Measurements from ENCODE around the gene PLCL1.

PLCL1 gene

DNA sequence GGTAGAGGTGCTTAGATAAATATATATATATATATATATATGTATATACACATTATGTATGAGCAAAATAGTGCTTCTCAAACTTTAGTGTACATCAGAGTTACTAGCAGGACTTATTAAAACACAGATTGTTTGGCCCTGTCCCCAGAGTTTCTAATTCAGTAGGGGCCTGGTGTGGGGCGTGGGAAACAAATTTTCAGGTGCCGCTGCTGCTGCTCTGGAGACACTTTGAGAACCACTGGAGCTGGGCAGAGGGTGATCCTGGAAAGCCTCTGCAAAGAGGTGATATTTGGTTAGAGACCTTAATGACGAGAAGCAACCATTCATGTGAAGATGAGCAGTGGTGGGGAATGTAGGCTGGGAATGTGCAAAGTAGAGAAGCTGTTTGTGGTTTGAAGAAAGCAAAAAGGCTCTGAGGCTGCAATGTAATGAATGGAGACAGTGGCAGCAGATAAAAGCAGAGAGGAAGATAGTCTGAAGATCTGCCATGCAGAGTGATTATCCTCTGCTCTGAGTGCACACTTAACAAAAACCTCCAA, 142.9 kb downstream of the PLCL1 start:
- TF ChIP-seq, protein P1, sequence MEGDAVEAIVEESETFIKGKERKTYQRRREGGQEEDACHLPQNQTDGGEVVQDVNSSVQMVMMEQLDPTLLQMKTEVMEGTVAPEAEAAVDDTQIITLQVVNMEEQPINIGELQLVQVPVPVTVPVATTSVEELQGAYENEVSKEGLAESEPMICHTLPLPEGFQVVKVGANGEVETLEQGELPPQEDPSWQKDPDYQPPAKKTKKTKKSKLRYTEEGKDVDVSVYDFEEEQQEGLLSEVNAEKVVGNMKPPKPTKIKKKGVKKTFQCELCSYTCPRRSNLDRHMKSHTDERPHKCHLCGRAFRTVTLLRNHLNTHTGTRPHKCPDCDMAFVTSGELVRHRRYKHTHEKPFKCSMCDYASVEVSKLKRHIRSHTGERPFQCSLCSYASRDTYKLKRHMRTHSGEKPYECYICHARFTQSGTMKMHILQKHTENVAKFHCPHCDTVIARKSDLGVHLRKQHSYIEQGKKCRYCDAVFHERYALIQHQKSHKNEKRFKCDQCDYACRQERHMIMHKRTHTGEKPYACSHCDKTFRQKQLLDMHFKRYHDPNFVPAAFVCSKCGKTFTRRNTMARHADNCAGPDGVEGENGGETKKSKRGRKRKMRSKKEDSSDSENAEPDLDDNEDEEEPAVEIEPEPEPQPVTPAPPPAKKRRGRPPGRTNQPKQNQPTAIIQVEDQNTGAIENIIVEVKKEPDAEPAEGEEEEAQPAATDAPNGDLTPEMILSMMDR (IDR thresholded peaks at IDR 0.05; ENCODE audit: borderline replicate concordance, insufficient read depth, low read depth, low read length): no peak
- no peak overlapping the region for H3K4me3 ChIP-seq (ENCODE audit: low read depth, low read length)

DNA sequence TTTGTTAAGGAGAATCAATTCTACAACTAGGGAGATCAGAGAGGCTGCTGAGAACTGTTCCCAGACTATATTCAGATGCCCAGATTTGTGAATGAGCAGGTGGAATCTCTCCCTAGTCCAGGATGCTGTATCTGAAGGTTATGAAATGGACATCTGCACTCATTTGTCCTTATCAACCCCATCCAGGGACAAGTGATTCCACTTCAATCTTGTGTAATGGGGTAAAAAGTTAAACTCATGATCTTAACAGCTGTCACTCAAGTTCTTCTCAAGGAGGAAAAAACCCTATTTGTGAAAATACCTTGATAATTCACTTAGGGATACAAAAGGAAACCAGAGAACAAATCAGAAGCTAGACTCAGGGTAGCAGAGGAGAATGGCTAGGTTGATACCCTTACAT, 144.8 kb downstream of the PLCL1 start:
- no peak overlapping the region for H3K4me3 ChIP-seq (ENCODE audit: low read depth, low read length)
- TF ChIP-seq, protein P1 (IDR thresholded peaks at IDR 0.05; ENCODE audit: borderline replicate concordance, insufficient read depth, low read depth, low read length): no peak

DNA sequence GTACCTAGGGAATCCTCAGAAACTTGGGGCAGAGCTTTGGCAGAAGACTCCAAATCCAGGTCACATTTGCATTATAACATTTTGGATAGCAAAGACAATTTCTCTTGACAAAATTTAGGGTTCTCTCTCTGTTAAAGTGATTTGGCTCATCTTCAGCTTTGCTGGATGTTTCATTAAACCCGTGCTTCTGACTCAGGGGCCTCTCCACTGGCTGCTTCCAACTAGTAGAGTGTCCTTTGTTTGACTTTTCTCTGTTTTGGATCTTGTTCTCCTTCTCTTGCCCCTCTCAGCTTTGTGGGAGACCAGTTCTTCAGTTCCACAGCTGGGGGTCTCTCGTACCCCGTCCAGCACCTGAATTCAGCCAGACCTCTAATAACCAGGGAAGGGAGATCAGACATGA, 145.6 kb downstream of the PLCL1 start:
- no peak overlapping the region for H3K4me3 ChIP-seq (ENCODE audit: low read depth, low read length)
- TF ChIP-seq, protein P1 (IDR thresholded peaks at IDR 0.05; ENCODE audit: borderline replicate concordance, insufficient read depth, low read depth, low read length): no peak

DNA sequence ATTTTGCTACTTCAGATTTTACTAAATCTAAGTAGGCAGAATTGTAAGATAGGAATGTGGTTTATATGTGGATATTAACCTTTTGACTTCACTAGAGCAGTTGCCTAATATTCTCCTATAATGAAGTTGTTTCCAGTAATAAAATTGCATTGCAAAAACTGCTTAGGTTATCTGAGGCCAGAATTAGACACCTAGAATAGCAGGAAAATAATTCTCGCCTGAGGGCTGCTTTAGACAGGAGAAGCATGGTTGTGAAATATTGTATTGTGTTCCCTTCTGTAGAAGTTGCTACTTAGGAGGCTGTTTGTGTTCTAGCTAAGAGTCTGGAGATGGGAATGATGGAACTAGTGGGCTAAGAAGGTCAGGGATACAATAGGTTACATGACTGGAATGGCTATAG, 146.3 kb downstream of the PLCL1 start:
- H3K4me3 ChIP-seq (ENCODE audit: low read depth, low read length): no peak overlapping the region
- TF ChIP-seq, protein P1 (IDR thresholded peaks at IDR 0.05; ENCODE audit: borderline replicate concordance, insufficient read depth, low read depth, low read length): no peak

DNA sequence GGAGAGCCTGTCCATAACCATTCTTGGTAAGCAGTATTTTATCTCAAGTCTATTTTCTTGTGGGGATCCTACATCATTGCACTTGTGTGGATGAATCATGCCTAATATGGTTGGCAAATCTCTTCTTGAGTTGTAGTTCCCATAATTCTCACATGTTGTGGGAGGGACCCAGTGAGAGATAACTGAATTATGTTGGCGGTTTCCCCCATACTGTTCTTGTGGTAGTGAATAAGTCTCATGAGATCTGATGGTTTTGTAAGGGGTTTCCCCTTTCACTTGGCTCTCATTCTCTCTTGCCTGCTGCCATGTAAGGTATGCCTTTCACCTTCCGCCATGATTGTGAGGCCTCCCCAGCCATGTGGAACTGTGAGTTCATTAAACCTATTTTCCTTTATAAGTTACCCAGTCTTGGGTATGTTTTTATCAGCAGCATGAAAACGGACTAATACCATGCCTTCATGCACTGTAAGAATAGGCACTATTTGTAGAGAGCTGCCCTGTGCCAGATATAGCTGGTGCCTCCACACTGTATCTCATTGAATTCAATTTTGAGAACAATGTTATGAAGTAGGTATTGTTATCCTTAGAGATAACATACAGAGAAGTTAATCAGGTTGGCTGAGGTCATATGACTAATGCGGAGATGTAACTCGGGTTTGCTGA, 148.3 kb downstream of the PLCL1 start:
- TF ChIP-seq, protein P1 (IDR thresholded peaks at IDR 0.05; ENCODE audit: borderline replicate concordance, insufficient read depth, low read depth, low read length): no peak
- H3K4me3 ChIP-seq (ENCODE audit: low read depth, low read length): no peak overlapping the region

DNA sequence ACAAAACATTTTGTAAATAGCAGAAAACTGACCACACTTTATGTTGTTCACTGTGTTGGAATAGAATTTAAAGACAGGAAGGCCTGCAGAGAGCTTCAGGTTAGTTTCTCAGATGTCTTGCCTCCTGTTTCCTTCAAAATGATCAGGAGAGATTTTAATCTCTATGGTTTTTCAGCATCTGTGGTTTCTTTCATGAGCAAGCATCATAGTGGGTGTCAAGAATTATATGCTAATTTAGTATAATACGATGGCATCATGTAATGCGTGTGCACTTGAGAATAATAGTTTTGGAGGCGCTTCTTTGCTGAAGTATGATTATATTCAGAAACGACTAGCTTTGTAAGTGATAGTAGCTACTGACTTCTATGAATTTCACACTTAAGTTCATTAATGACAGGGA, 149.9 kb downstream of the PLCL1 start:
- no peak overlapping the region for H3K4me3 ChIP-seq (ENCODE audit: low read depth, low read length)
- TF ChIP-seq, protein P1 (IDR thresholded peaks at IDR 0.05; ENCODE audit: borderline replicate concordance, insufficient read depth, low read depth, low read length): no peak

DNA sequence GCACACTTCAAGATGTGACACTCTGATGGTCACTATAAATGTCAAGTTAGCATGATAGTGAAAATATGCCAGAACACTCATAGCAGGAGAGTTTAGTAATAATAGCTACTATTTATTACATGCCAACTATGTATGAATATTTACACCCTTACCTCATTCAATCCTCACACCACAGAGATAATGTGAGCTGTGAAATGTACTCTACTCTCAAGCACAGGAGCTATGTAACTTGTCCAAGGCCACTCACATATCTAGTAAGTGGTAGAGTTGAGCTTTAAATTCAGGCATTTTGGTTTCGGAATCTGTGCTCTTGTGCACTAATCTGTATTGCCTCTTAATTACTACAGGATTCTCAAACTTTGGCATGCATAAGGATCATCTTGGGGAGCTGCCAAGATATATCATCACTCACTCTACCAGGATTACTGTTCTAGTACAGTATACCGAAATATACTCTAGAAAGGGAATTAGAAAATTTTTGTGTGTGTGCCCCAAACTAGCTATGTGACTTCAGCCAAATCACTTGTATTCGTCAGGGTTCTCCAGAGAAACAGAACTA, 154.3 kb downstream of the PLCL1 start:
- H3K4me3 ChIP-seq (ENCODE audit: low read depth, low read length): no peak overlapping the region
- TF ChIP-seq, protein P1 (IDR thresholded peaks at IDR 0.05; ENCODE audit: borderline replicate concordance, insufficient read depth, low read depth, low read length): no peak
